Esophagus squamous epithelium (tissue), 5 donors: ENCODE results near the gene P2RY12. TPM values are rescaled to one million over a fixed set of nuclear protein-coding genes. Genes with fewer than 3 reads are reported as not detected.

Experiments used
- DNase-seq: peaks from one replicate; lab custom pipeline; 2025; lab: John Stamatoyannopoulos, UW
- H3K27ac ChIP-seq, 4 donors: fragments of 200-600 bp; sonication (generic); one replicate each; pipeline ENCODE4 v1.5.1; 2016 to 2019; ENCODE audit warnings: mild to moderate bottlenecking in 1 of 4
- H3K27me3 ChIP-seq, 4 donors: fragments of 200-600 bp; sonication (generic); 1 replicate in 3 of 4; 2 replicates in 1 of 4; pipeline versions ENCODE4 v1.5.1 to v1.6.0; 2017 to 2021; ENCODE audit warnings: antibody characterized with exemption in 1 of 4
- H3K36me3 ChIP-seq, 3 donors: fragments of 200-600 bp; sonication (generic); one replicate each; pipeline ENCODE4 v1.5.1; 2016 to 2019
- H3K4me1 ChIP-seq, 3 donors: fragments of 200-600 bp; sonication (generic); one replicate each; pipeline ENCODE4 v1.5.1; 2017 to 2019
- H3K4me3 ChIP-seq, 4 donors: fragments of 200-600 bp; sonication (generic); 1 replicate in 3 of 4; 2 replicates in 1 of 4; pipeline ENCODE4 v1.5.1; 2016 to 2019; ENCODE audit warnings: mild to moderate bottlenecking in 2 of 4, moderate library complexity in 1 of 4
- H3K9me3 ChIP-seq, 3 donors: fragments of 200-600 bp; sonication (generic); one replicate each; pipeline ENCODE4 v1.5.1; 2016 to 2019
- CTCF ChIP-seq, 6 experiments: fragments of 450-650 bp in 4 of 6; fragments of 200-600 bp in 2 of 6; sonication (generic) in 2 of 6; IDR thresholded peaks; one replicate each; pipeline ENCODE4 v1.5.1; 2016 to 2019; ENCODE audit warnings: antibody characterized with exemption in 6 of 6, mild to moderate bottlenecking in 4 of 6, moderate library complexity in 4 of 6
- POLR2A ChIP-seq, 4 donors: fragments of 450-650 bp; IDR thresholded peaks; one replicate each; pipeline ENCODE4 v1.6.1; 2017; ENCODE audit warnings: antibody characterized with exemption in 4 of 4, mild to moderate bottlenecking in 4 of 4, moderate library complexity in 3 of 4
- WGBS, 2 donors: methylation state at CpG; one replicate each; pipeline ENCODE4 v1.1.5; 2018; 5-methylcytosine and 5-hydroxymethylcytosine counted together
- intact Hi-C: fragments of 100-400 bp; cut with DNase I; formaldehyde crosslinking; loops from one replicate; pipeline ENCODE4 v1.15.0; 2022
- total RNA-seq, 4 donors: library from RNA; depleted of rRNA; stranded (reverse); fragments of >200 nt; gene quantifications; one replicate each; pipeline ENCODE4 v1.1.0, GENCODE V29; 2016
- donor health status: DM: yes; HTN: yes; CAD: no.

P2RY12 gene
- total RNA-seq, 4 donors from 2014 or later, result 1.9 to 3.1 TPM; not detected in 2

GRCh38 chr3:151403246-151403645, 18.7 kb upstream of the P2RY12 start:
- H3K27ac ChIP-seq, result no peak overlapping the region
- H3K9me3 ChIP-seq, result no peaks in the 10 kb centered on the region
- TF ChIP-seq CTCF (IDR thresholded peaks at IDR 0.05) (no peak), POLR2A (IDR thresholded peaks at IDR 0.05) (no peak)
- no peaks in the 10 kb centered on the region for H3K27me3 ChIP-seq
- DNase-seq, result no peak
- intact Hi-C loops, result no loop called here
- no peaks in the 10 kb centered on the region for H3K36me3 ChIP-seq
- no peaks in the 10 kb centered on the region for H3K4me1 ChIP-seq
- WGBS, 2 donors, result 68 to 71% methylated on average over 2 of the region's 2 CpGs
- no peak overlapping the region for H3K4me3 ChIP-seq

DNA sequence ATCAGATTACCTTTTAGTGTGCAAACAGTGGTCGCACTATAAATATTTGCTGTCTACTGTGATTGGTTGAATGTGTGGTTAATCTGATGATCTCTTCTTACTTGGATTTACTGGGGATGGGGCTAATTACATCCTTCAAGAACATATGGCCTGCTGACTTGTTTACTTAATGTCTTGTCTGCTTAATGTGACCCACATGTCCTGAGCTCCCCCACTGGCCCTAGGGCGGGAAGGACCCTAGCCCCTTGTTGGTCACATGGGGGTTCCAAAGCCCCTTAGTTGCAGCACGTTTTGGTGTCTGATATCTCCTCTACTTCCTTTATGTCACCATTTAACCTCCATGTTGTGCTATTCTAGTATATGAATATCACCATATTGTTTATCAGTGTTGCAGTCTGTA, 17.8 kb upstream of the P2RY12 start:
- Histone ChIP-seq H3K4me3 (no peak overlapping the region), H3K4me1 (no peaks in the 10 kb centered on the region), H3K27ac (no peak overlapping the region), H3K27me3 (no peaks in the 10 kb centered on the region), H3K9me3 (no peaks in the 10 kb centered on the region), H3K36me3 (no peaks in the 10 kb centered on the region)
- DNase-seq, result no peak
- 78 to 82% methylated on average over 3 of the region's 3 CpGs for WGBS, 2 donors
- intact Hi-C loops, result no loop called here
- TF ChIP-seq POLR2A (IDR thresholded peaks at IDR 0.05), result no peak
- TF ChIP-seq CTCF (IDR thresholded peaks at IDR 0.05), result no peak

- WGBS, 2 donors, result 41 to 54% methylated on average over 4 of the region's 4 CpGs
- H3K9me3 ChIP-seq, result no peaks in the 10 kb centered on the region
- no peaks in the 10 kb centered on the region for H3K27me3 ChIP-seq
- no peaks in the 10 kb centered on the region for H3K36me3 ChIP-seq
- no peak overlapping the region for H3K4me3 ChIP-seq
- TF ChIP-seq POLR2A (IDR thresholded peaks at IDR 0.05), result no peak
- no peak for TF ChIP-seq CTCF (IDR thresholded peaks at IDR 0.05)
- no peaks in the 10 kb centered on the region for H3K4me1 ChIP-seq
- intact Hi-C loops, result no loop called here
- no peak overlapping the region for H3K27ac ChIP-seq
- no peak for DNase-seq
Measured at GRCh38 chr3:151400341-151400740, 15.8 kb upstream of the P2RY12 start.

DNA sequence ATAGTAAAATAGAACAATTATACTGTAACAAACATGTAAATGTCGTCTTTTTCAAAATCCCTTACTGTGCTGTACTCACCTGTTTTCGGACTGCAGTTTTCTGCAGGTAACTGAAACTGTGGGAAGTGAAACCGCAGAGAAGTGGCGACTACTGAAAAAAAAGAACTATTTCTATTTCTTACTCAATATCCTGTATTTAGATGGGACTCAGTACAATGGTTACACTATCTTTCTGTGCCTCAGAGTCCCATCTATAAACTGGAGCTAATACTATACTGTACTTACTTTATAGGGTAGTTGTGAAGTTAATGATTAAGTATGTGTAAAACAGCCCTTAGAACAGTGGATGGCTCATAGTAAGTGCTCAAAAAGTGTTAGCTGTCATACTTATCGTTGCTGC, 14.3 kb upstream of the P2RY12 start:
- Histone ChIP-seq H3K4me3 (no peak overlapping the region), H3K4me1 (peaks cover 0 to 10% (median 0%) of the 10 kb centered on the region in 3 donors), H3K36me3 (no peaks in the 10 kb centered on the region), H3K27me3 (no peaks in the 10 kb centered on the region), H3K9me3 (no peaks in the 10 kb centered on the region), H3K27ac (no peak overlapping the region)
- no peak for DNase-seq
- TF ChIP-seq POLR2A (IDR thresholded peaks at IDR 0.05) (no peak), CTCF (IDR thresholded peaks at IDR 0.05) (no peak)
- intact Hi-C loops, result no loop called here
- WGBS, 2 donors, result 67 to 76% methylated on average over 5 of the region's 5 CpGs

GRCh38 chr3:151395806-151396205, 11.3 kb upstream of the P2RY12 start:
- no peak for DNase-seq

More at GRCh38 chr3:151395806-151396205, 11.3 kb upstream of the P2RY12 start:
- peaks cover 0 to 10% (median 0%) of the 10 kb centered on the region in 3 donors for H3K4me1 ChIP-seq
- 47 to 65% methylated on average over 3 of the region's 3 CpGs for WGBS, 2 donors
- no peaks in the 10 kb centered on the region for H3K36me3 ChIP-seq
- TF ChIP-seq POLR2A (IDR thresholded peaks at IDR 0.05) (no peak), CTCF (IDR thresholded peaks at IDR 0.05) (no peak)
- H3K27ac ChIP-seq, result no peak overlapping the region
- intact Hi-C loops, result no loop called here
- no peaks in the 10 kb centered on the region for H3K27me3 ChIP-seq
- no peaks in the 10 kb centered on the region for H3K9me3 ChIP-seq
- H3K4me3 ChIP-seq, result no peak overlapping the region
